Activated CD4-positive, alpha-beta T cell treated with anti-CD3 and anti-CD28 coated beads, Interleukin-2, amount 10 ng/mL, durations not matched to agents 24 days and 14 days (primary cell): ENCODE measurements around the gene PACSIN1. TPM values are rescaled to one million over a fixed set of nuclear protein-coding genes. Genes with fewer than 3 reads are reported as not detected.

Source experiments
- DNase-seq: peaks from one replicate; pipeline ENCODE4 v3.0.0; 2022
- H3K27ac Mint-ChIP-seq: one replicate; pipeline ENCODE4 v1.8.0; 2022; ENCODE audit warnings: mild to moderate bottlenecking, mixed read lengths
- H3K27me3 Mint-ChIP-seq: one replicate; pipeline ENCODE4 v1.8.0; 2022; ENCODE audit warnings: mixed read lengths
- H3K36me3 Mint-ChIP-seq: one replicate; pipeline ENCODE4 v1.8.0; 2022; ENCODE audit warnings: low read depth, mild to moderate bottlenecking, mixed read lengths
- H3K4me1 Mint-ChIP-seq: one replicate; pipeline ENCODE4 v1.8.0; 2021; ENCODE audit warnings: mixed read lengths
- H3K4me3 Mint-ChIP-seq: one replicate; pipeline ENCODE4 v1.8.0; 2022; ENCODE audit warnings: mild to moderate bottlenecking, moderate library complexity, mixed read lengths
- H3K9me3 Mint-ChIP-seq: one replicate; pipeline ENCODE4 v1.8.0; 2021; ENCODE audit warnings: mixed read lengths
- intact Hi-C: fragments of 100-400 bp; cut with micrococcal nuclease; formaldehyde crosslinking; loops from one replicate; pipeline ENCODE4 v1.15.1; 2023
- total RNA-seq: library from RNA; stranded (reverse); gene quantifications from 2 replicates; pipeline ENCODE4 v1.2.3, GENCODE V29; 2022

The PACSIN1 gene
- total RNA-seq, 1 donor from 2014 or later: not detected

GRCh38 chr6:34564181-34564580 is 98.3 kb downstream of the PACSIN1 start:
- H3K27ac Mint-ChIP-seq: no peak overlapping the region
- DNase-seq: no peak
- H3K4me1 Mint-ChIP-seq: no peaks in the 10 kb centered on the region
- no peak overlapping the region for H3K4me3 Mint-ChIP-seq
- H3K27me3 Mint-ChIP-seq: no peaks in the 10 kb centered on the region
- no peaks in the 10 kb centered on the region for H3K36me3 Mint-ChIP-seq
- intact Hi-C loops: no loop called here
- H3K9me3 Mint-ChIP-seq: no peaks in the 10 kb centered on the region

GRCh38 chr6:34565722-34566137 is 99.9 kb downstream of the PACSIN1 start:
- H3K36me3 Mint-ChIP-seq: no peaks in the 10 kb centered on the region
- H3K27ac Mint-ChIP-seq: no peak overlapping the region
- no peaks in the 10 kb centered on the region for H3K4me1 Mint-ChIP-seq
- DNase-seq: no peak
- H3K4me3 Mint-ChIP-seq: no peak overlapping the region
- intact Hi-C loops: no loop called here
- H3K27me3 Mint-ChIP-seq: no peaks in the 10 kb centered on the region
- H3K9me3 Mint-ChIP-seq: no peaks in the 10 kb centered on the region

- H3K9me3 Mint-ChIP-seq: no peaks in the 10 kb centered on the region
- intact Hi-C loops: no loop called here
- no peaks in the 10 kb centered on the region for H3K4me1 Mint-ChIP-seq
- no peak for DNase-seq
- no peak overlapping the region for H3K4me3 Mint-ChIP-seq
- no peaks in the 10 kb centered on the region for H3K36me3 Mint-ChIP-seq
- H3K27me3 Mint-ChIP-seq: no peaks in the 10 kb centered on the region
- no peak overlapping the region for H3K27ac Mint-ChIP-seq
Observed at GRCh38 chr6:34566830-34567546, 101.1 kb downstream of the PACSIN1 start.

GRCh38 chr6:34568341-34569201 is 102.7 kb downstream of the PACSIN1 start:
- no peak for DNase-seq
- H3K36me3 Mint-ChIP-seq: no peaks in the 10 kb centered on the region
- H3K27ac Mint-ChIP-seq: no peak overlapping the region
- H3K4me3 Mint-ChIP-seq: no peak overlapping the region
- intact Hi-C loops: no loop called here
- no peaks in the 10 kb centered on the region for H3K27me3 Mint-ChIP-seq
- no peaks in the 10 kb centered on the region for H3K9me3 Mint-ChIP-seq
- H3K4me1 Mint-ChIP-seq: no peaks in the 10 kb centered on the region

- H3K36me3 Mint-ChIP-seq: no peaks in the 10 kb centered on the region
- no peak overlapping the region for H3K27ac Mint-ChIP-seq
- H3K9me3 Mint-ChIP-seq: no peaks in the 10 kb centered on the region
- H3K4me1 Mint-ChIP-seq: no peaks in the 10 kb centered on the region
- DNase-seq: no peak
- no peaks in the 10 kb centered on the region for H3K27me3 Mint-ChIP-seq
- H3K4me3 Mint-ChIP-seq: no peak overlapping the region
- intact Hi-C loops: no loop called here
Observed at GRCh38 chr6:34569361-34569973, 103.6 kb downstream of the PACSIN1 start.

- H3K4me1 Mint-ChIP-seq: no peaks in the 10 kb centered on the region
- H3K36me3 Mint-ChIP-seq: no peaks in the 10 kb centered on the region
- no peaks in the 10 kb centered on the region for H3K27me3 Mint-ChIP-seq
- H3K9me3 Mint-ChIP-seq: no peaks in the 10 kb centered on the region
- H3K4me3 Mint-ChIP-seq: no peak overlapping the region
- H3K27ac Mint-ChIP-seq: no peak overlapping the region
- intact Hi-C loops: no loop called here
- no peak for DNase-seq
Observed at GRCh38 chr6:34570066-34570833, 104.4 kb downstream of the PACSIN1 start.

DNA sequence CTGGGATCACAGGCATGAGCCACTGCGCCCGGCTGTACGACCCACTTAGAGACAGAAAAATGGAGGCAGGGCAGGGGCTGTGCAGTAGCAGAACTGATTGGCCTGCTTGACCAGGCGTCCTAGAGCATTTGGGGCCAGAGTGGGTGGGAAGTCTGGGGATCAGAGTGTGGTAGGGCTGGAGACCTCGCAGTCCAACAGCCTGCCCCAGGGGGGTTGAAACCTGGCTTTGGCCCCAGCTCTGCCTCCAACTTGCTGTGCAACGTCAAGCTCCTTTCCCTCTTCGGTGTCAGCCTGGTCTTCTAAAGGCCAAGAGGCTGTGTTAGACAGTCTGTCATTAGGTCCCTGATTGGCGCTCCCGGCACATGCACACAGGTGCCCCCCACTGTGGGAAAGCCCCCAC is 105.5 kb downstream of the PACSIN1 start:
- intact Hi-C loops: no loop called here
- no peaks in the 10 kb centered on the region for H3K36me3 Mint-ChIP-seq

GRCh38 chr6:34572021-34572420 is 106.1 kb downstream of the PACSIN1 start:
- H3K4me3 Mint-ChIP-seq: no peak overlapping the region
- intact Hi-C loops: no loop called here
- H3K27me3 Mint-ChIP-seq: no peaks in the 10 kb centered on the region
- no peaks in the 10 kb centered on the region for H3K9me3 Mint-ChIP-seq
- no peaks in the 10 kb centered on the region for H3K36me3 Mint-ChIP-seq
- peaks cover 5% of the 10 kb centered on the region for H3K4me1 Mint-ChIP-seq
- H3K27ac Mint-ChIP-seq: no peak overlapping the region
- no peak for DNase-seq

More for the DNA sequence above, 105.5 kb downstream of the PACSIN1 start:
- no peaks in the 10 kb centered on the region for H3K9me3 Mint-ChIP-seq
- H3K27ac Mint-ChIP-seq: no peak overlapping the region
- no peaks in the 10 kb centered on the region for H3K27me3 Mint-ChIP-seq
- DNase-seq: no peak
- H3K4me1 Mint-ChIP-seq: peaks cover 2% of the 10 kb centered on the region
- no peak overlapping the region for H3K4me3 Mint-ChIP-seq

GRCh38 chr6:34572585-34572984 is 106.7 kb downstream of the PACSIN1 start:
- H3K36me3 Mint-ChIP-seq: no peaks in the 10 kb centered on the region
- no peaks in the 10 kb centered on the region for H3K27me3 Mint-ChIP-seq
- no peak overlapping the region for H3K4me3 Mint-ChIP-seq
- peaks cover 5% of the 10 kb centered on the region for H3K4me1 Mint-ChIP-seq
- no peak overlapping the region for H3K27ac Mint-ChIP-seq
- intact Hi-C loops: no loop called here
- DNase-seq: no peak
- no peaks in the 10 kb centered on the region for H3K9me3 Mint-ChIP-seq

DNA sequence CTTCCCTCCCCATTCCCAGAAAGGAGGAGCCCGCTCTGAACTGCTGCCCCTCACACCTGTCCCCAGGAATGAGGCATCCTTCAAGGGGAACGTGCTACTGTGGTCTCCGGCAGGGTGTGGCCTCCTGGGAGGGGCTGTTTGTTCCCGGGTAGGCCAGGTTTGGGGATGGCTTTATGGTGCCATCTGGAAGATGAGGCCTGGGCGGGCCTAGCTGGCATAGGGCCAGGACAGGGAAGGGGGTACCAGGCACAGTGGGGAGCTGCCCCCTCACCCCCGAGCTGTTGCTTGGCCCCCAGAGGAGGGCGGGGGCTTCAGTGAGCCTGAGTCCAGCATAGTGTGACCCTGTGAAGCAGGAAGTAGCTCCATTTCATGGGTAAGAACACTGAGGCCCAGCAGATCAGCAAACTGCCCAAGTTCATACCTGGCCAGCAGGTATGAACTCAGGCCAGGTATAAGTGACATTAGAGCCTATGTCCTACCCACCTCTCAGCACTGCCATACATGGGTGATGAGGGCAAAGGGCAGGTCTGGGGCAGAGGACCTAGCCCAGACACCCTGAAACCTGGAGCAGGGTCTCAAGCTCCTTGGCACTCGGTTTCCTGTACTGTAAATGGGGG is 107.8 kb downstream of the PACSIN1 start:
- no peak for DNase-seq
- H3K9me3 Mint-ChIP-seq: no peaks in the 10 kb centered on the region
- no peak overlapping the region for H3K27ac Mint-ChIP-seq
- H3K36me3 Mint-ChIP-seq: no peaks in the 10 kb centered on the region
- peaks cover 5% of the 10 kb centered on the region for H3K4me1 Mint-ChIP-seq
- no peaks in the 10 kb centered on the region for H3K27me3 Mint-ChIP-seq
- no peak overlapping the region for H3K4me3 Mint-ChIP-seq
- intact Hi-C loops: no loop called here

- H3K27me3 Mint-ChIP-seq: no peaks in the 10 kb centered on the region
- intact Hi-C loops: no loop called here
- H3K4me1 Mint-ChIP-seq: peaks cover 5% of the 10 kb centered on the region
- H3K4me3 Mint-ChIP-seq: no peak overlapping the region
- no peak overlapping the region for H3K27ac Mint-ChIP-seq
- DNase-seq: no peak
- no peaks in the 10 kb centered on the region for H3K9me3 Mint-ChIP-seq
- no peaks in the 10 kb centered on the region for H3K36me3 Mint-ChIP-seq
Observed at GRCh38 chr6:34574647-34575293, 108.9 kb downstream of the PACSIN1 start.

- DNase-seq: no peak
- H3K27me3 Mint-ChIP-seq: no peaks in the 10 kb centered on the region
- no peak overlapping the region for H3K27ac Mint-ChIP-seq
- H3K36me3 Mint-ChIP-seq: no peaks in the 10 kb centered on the region
- no peaks in the 10 kb centered on the region for H3K9me3 Mint-ChIP-seq
- intact Hi-C loops: no loop called here
- H3K4me1 Mint-ChIP-seq: peaks cover 5% of the 10 kb centered on the region
- H3K4me3 Mint-ChIP-seq: no peak overlapping the region
Observed at GRCh38 chr6:34575326-34575725, 109.5 kb downstream of the PACSIN1 start.
